Mammary epithelial cell (primary cell): ENCODE measurements around the gene TAS2R10.

ENCODE experiments used
- EZH2 ChIP-seq: IDR thresholded peaks from 2 replicates; pipeline ENCODE4 v1.6.1; 2012; ENCODE audit warnings: low read length, inconsistent platforms, borderline replicate concordance
- TF ChIP-seq, protein P1 (sequence below), 2 donors: IDR thresholded peaks in 1 of 2; conservative IDR thresholded peaks in 1 of 2; 2 replicates each; pipeline ENCODE4 v1.5.1; 2011 to 2012; ENCODE audit warnings: inconsistent platforms in 2 of 2, low read length in 2 of 2, mild to moderate bottlenecking in 2 of 2, control low read depth in 1 of 2, low read depth in 1 of 2; ENCODE audit not compliant: insufficient read depth in 1 of 2; ENCODE audit errors: extremely low read depth in 1 of 2

DNA sequence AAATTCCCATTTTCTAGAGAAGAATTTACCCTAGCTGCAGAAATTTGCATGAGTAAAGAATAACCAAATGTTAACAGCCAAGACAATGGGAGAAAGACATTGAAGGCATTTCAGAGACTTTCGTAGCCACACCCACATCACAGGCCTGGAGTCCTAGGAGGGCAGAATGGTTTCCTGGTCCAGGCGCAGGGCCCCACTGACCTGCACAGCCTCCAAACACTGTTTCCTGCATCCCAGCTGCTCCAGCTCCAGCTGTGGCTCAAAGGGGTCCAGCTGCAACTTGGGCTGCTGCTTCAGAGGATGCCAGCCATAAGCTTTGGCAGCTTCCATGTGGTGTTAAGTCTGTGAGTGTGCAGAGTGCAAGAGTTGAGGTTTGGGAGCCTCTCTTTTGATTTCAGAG, 29.6 kb upstream of the TAS2R10 start:
- TF ChIP-seq, protein P1, sequence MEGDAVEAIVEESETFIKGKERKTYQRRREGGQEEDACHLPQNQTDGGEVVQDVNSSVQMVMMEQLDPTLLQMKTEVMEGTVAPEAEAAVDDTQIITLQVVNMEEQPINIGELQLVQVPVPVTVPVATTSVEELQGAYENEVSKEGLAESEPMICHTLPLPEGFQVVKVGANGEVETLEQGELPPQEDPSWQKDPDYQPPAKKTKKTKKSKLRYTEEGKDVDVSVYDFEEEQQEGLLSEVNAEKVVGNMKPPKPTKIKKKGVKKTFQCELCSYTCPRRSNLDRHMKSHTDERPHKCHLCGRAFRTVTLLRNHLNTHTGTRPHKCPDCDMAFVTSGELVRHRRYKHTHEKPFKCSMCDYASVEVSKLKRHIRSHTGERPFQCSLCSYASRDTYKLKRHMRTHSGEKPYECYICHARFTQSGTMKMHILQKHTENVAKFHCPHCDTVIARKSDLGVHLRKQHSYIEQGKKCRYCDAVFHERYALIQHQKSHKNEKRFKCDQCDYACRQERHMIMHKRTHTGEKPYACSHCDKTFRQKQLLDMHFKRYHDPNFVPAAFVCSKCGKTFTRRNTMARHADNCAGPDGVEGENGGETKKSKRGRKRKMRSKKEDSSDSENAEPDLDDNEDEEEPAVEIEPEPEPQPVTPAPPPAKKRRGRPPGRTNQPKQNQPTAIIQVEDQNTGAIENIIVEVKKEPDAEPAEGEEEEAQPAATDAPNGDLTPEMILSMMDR (conservative IDR thresholded peaks at IDR 0.05 in 1 of 2, IDR thresholded peaks at IDR 0.05 in 1 of 2; ENCODE audit: extremely low read depth in 1 of 2, insufficient read depth in 1 of 2, low read depth in 1 of 2, low read length in 2 of 2): no peak
- TF ChIP-seq EZH2: no peak
